Stimulated activated CD4-positive, alpha-beta T cell treated with anti-CD3 and anti-CD28 coated beads, Interleukin-4, amount 100 ng/mL, for 4 hours (primary cell): ENCODE data around the gene FBXO31.

Experiments
- DNase-seq, 2 experiments: peaks; one replicate each; pipeline ENCODE4 v3.0.0-alpha.2; 2020

The FBXO31 gene

GRCh38 chr16:87305505-87306391, 77.8 kb downstream of the FBXO31 start:
- DNase-seq, result no peak

DNA sequence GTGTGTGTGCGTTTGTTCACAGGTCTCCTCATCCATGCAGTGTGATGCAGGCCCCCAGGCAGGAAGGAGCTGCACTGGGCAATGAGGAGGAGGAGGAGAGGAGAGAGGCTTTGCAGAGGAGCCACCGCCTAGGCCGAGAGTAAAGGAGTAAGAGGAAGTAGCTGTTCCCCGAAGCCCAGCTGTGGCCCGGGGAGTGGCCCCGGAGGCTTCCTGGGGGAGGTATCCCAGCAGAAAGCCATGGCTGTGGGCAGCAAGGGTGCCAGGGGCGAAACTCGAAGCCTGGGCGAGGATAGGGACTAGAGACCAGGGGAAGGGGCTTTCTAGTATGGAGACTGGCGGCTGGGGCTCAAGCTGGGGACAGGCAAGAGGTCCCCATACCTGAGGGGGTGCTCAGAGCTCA, 78.6 kb downstream of the FBXO31 start:
- no peak for DNase-seq

GRCh38 chr16:87303962-87304521, 79.5 kb downstream of the FBXO31 start:
- DNase-seq, result no peak

DNA sequence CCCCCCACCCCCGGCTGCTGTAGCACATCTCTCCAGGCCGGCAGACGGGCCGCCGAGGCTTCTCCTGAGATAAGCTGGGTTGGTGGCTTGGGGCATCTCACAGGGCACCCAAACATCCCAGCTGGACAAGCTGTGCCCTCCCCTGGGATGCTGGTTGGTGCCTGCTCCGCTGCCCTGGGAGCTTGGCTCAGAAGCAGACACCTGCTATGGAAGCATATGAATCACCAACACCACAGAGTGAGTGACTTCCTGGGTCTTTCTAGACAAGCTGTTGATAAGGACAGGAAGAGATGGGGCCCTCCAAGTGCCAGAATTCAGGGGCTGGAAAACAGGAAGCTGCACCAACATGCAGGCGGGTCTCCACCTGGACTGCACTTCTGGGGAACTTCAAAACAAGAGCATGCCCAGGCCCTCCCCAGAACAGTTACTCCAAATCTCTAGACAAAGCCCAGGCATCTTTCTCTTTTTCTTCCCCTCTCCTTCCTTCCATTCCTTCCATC, 80.1 kb downstream of the FBXO31 start:
- no peak for DNase-seq

- DNase-seq, result no peak
These were observed 84.6 kb downstream of the FBXO31 start for GRCh38 chr16:87298857-87299465.

GRCh38 chr16:87297918-87298631, 85.5 kb downstream of the FBXO31 start:
- DNase-seq, result peak in 1 of 2 experiments; percentile 22

DNA sequence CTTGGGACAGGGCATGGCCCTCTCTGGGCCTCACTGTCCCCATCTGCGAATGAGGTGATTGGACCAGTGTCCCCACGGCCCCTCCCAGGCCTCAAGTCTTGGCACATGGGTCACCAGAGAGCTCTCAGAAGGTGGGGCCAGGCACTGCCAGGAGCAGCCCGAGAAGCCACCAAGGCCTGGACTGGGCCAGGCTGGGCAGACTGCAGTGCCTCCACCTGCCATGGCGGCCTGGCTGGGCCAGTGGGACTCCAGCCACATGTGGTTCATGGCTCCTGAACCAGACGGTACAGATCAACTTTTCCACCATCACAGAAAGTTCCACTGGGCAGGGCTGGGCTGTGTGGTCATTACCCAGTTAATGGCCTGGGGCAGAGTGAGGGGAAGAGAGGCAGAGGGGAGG, 86.2 kb downstream of the FBXO31 start:
- DNase-seq, result no peak

DNA sequence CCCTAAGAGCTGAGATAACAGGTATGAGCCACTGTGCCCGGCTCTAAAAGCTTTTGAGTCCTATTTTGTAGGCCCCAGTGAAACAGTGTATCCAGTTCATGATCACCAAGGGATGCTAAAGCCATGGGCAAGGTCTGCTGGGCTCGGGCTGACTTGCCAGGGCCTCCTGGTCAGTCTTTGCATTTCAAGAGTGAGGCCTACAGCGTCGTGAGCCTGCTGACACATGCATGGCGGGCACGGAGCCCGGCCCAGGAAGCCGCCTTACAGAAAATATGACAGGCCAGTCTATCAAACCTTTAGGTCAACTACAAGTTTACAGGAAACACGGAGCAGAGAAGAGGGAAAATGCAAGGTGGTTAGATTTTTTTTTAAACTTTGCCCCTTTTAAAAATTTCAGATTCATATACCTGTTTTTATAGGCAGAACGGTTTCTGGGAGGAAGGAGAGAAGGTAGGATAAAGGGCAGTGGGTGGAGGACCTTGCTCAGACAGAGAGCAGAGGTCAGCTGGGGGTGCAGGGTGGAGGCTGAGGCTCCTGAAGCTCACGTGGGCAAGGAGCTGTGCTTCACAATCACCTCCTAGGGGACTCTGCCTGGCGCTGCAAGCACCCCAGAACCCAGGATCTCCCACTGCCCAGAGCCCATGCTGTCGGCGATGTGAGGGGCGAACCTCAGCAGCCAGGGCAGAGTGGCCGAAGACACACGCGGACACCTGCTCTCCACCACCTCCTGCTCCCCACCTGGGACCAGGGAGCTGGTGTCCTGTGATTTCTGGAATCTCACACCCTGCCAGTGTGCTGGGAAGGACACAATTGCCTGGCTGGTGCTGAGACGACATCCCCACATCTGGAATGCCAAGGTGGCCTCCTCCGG, 87.7 kb downstream of the FBXO31 start:
- DNase-seq, result no peak

DNA sequence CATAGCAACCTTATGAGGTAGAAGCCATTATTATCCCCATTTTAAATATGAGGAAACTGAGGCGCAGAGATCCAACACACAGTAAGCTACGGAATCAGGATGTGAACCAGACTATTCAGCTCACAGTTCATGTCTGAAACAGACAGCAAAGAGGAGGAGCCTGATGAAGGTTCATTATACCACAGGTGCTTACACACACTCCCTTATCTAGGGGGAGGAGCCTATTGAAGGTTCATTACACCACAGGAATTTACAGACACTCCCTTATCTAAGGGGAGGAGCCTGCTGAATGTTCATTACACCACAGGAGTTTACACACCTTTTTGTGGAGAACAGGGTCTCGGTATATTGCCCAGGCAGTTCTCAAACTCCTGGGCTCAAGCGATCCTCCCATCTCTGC, 88.3 kb downstream of the FBXO31 start:
- no peak for DNase-seq

GRCh38 chr16:87293990-87294389, 89.6 kb downstream of the FBXO31 start:
- DNase-seq, result no peak

- DNase-seq, result no peak
These were observed 91.6 kb downstream of the FBXO31 start for GRCh38 chr16:87291944-87292343.

- no peak for DNase-seq
These were observed 94.7 kb downstream of the FBXO31 start for GRCh38 chr16:87288753-87289362.

GRCh38 chr16:87286839-87287626, 96.5 kb downstream of the FBXO31 start:
- DNase-seq, result no peak

DNA sequence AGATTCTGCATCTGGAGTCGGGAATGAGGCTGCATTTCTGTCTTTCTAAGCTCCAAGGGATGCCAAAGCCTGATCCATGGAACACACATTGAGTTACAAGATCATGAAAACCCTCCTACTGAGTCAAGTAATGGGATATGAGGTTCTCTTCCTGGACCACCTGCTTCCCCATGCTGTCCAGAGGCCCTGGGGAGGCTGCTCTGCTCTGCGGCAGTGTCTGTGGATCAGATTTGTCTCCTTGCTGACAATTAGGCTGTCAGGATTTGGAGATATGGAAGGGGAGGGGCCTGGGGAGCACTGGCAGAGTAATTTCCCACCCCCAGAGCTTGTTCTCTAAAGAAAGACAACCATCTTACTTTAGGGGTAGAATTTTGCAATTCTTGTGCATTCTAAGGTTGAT, 99.4 kb downstream of the FBXO31 start:
- DNase-seq, result no peak

DNA sequence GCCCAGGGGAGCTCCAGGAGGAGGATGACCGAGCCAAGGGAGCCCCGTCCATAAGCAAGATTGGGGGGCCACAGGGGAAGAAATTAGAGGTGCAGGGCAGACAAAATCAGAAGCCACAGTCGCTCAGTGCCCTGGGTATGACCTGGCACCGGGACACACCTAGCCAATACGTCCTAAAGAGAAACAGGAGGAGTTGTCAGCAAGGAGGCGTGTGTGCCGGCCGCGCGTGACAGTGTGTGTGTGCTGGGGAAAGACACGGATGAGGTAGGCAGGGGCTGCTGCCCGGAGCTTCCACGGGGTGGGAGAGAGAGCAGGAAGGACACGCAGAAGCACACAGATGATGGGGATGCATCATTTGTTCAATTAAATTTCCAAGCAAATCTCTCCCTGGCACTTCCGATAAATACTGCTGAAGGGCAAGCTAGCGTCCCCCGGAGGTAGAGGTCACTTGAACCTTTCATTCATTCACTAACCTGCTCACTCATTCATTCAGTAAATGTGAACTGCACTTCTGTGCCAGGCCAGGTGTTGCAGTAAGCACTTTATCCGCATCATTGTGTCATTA, 104.4 kb downstream of the FBXO31 start:
- no peak for DNase-seq

DNA sequence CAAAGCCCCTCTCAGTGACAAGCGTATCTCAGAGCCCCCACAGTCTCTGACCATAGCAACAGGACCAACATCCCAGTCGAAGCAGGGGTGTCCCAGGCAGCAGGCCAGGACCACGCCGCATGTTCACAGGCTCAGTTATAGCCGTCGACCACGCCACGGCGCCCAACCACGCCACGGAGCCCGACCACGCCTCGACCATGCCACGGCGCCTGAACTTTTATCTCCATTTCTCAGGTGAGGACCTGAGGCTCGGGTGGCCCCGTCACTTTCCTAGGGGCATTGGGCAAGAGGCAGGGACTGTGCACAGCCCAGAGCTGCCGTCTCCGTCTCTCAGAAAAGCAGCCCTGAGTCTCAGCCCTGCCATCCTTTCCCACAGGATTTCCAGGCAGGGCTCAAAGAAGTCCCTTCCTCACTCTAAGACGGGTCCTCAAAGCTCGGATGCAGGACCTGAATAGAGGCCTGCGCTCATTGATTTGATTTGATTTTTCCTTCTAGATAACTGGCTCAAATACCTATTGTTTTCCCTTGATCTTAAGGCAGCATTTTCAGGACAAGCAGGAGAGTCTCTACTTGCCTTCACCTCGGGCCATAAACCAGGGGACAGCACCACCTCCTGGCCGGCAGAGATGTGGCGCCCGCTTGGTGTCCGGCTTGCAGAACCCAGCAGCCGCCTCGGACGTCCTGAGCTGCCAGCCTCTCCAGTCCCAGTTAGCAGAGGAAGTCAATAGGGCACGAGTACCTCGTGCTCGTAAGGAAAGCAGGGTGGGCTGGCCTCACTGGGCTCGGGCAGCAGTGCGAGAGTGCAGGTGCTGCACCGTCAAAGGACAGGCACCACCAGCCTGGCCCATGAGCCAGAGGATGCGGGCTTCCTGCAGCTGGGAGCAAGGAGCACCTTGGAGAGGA, 105.1 kb downstream of the FBXO31 start:
- DNase-seq, result peak in 1 of 2 experiments; percentile 31
